Activated CD4-positive, alpha-beta T cell treated with anti-CD3 and anti-CD28 coated beads, Interleukin-2, amount 50 U/mL, for 1 hour (primary cell): ENCODE data around the gene RBAK.
"Not testable (repeated sequence)": the region's sequence is repeated elsewhere in the genome, so short reads cannot be mapped to it uniquely, and the experiment has no call there.

Source experiments
- DNase-seq: peaks from one replicate; pipeline ENCODE4 v3.0.0-alpha.2; 2020

RBAK gene

GRCh38 chr7:5045558-5046396 lies at the start of gene RBAK:
RBAK (plus strand) TSS chr7:5045860; CDS start chr7:5048077, 2,217 bp downstream.
- peak; percentile 85 for DNase-seq

- DNase-seq: no peak
Observed at GRCh38 chr7:4996696-4997222, 48.9 kb upstream of the RBAK start.

GRCh38 chr7:4998244-4998643 lies 47.4 kb upstream of the RBAK start:
- DNase-seq: no peak

DNA sequence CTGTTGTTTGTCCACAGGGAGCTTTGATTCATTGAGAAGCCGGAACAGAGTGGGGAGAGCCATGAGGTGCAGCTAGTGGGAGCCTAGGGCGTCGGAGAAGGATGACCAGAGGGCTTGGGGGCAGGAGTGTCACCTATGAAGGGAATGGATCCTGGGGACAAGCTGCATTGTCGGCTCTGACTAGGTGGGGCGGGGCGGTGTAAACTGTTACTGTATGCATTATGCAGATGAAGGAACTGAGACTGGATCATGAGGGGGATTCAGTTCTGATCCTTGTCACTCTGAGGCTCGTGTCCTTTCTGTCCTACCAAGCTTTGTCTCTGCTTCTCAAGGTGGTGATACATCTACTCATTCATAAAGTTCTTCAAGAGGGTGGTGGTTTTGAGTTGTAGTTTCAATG lies 46.8 kb upstream of the RBAK start:
- DNase-seq: no peak

DNA sequence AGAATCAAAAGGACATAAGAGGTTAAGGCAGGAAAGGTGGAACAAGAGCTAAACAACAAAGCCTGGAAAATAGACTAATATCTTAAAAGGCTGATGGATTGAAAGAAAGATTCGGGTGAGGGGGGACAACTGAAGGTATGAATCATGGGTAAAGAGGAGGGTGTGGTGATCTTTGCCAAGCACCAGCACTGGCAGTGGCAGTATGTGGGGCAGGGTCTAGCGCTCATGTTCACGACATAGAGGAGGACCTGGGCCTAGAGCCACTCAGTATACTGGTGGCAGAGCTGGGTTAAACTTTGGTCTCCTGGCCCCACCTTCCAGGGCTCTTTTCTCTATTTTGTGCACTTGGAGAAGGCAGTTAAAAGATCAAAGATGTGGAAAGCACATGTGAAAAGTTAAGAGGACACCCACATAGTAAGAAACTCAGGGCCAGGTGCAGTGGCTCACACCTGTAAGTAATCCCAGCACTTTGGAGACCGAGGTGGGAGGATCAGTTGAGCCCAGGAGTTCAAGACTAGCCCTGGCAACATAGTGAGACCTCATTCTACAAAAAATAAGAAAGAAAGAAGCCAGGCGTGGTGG lies 46.2 kb upstream of the RBAK start:
- no peak for DNase-seq

- DNase-seq: no peak
Observed at GRCh38 chr7:5001003-5001402, 44.7 kb upstream of the RBAK start.

DNA sequence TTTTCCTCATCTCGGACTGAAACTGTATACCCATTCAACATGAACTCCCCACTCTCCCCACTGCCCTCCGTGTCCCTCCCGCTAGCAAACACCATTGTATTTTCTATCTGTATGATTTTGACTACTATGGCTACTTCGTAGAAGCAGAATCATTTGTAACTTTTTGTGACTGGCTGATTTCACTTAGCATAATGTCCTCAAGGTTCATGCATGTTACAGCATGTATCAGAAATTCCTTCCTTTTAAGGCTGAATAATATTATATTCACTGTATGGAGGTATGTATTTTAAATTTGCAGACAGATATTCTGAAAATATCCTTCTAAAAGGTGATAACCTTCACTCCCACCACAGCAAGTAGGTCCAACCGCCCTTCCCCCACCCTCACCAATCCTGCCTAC lies 43.7 kb upstream of the RBAK start:
- no peak for DNase-seq

- DNase-seq: no peak
Observed at GRCh38 chr7:5005066-5005465, 40.6 kb upstream of the RBAK start.

DNA sequence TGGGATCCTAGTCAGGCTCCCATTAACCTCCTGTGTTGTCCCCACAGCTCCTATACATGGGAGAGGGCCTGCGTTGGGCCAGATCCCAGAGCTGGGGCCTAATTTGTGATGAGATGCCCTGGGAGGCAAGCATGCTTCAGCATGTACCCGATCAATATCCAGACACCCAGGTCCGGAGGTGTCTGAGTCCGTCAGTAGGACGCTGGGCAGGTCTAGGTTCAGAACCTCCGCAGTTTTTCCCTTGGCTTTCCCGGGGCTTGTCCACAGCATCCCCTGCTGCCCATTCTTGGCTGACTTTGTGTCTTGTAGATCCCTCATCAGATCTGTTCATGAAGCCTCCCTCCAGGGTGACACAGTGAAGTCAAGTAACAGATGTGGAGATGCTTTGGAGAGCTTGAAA lies 32.7 kb upstream of the RBAK start:
- no peak for DNase-seq

- not testable (repeated sequence) for DNase-seq
Observed at GRCh38 chr7:5015936-5016335, 29.7 kb upstream of the RBAK start.

- DNase-seq: not testable (repeated sequence)
Observed at GRCh38 chr7:5017626-5018025, 28.0 kb upstream of the RBAK start.

GRCh38 chr7:5020098-5020497 lies 25.6 kb upstream of the RBAK start:
- DNase-seq: no peak

DNA sequence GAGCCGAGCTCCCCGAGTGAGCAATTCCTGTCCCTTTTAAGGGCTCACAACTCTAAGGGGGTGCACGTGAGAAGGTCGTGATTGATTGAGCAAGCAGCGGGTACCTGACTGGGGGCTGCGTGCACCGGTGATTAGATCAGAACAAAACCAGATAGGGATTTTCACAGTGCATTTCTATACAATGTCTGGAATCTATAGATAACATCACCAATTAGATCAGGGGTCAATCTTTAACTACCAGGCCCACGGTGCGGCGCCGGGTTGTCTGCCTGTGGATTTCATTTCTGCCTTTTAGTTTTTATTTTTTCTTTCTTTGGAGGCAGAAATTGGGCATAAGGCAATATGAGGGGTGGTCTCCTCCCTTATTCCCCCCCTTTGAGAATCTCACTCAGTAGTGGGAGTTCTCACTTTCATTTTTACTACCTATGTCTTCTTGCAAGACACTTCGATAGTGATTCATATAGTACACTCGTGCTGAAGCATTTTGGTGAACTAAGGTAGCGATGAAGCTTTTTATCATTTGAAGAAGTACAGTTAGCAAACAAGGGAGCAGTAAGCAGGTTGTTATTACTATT lies 24.6 kb upstream of the RBAK start:
- not testable (repeated sequence) for DNase-seq

DNA sequence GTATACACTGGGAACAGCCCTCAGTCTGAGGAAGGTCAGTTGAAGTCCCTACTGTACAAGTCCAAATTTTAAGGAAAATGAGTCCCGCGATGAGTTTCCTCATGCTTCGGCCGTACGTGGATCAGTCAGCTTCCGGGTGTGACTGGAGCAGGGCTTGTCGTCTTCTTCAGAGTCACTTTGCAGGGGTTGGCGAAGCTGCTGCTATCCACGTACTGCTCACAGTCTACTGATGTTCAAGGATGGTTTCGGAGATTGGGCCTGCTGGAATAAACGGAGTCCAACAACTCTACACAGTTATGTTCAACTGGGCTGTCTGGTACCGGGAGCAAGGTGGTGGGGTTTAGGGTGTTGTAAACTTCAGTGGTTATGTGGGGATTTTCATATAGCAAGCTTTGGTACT lies 22.0 kb upstream of the RBAK start:
- DNase-seq: not testable (repeated sequence)

DNA sequence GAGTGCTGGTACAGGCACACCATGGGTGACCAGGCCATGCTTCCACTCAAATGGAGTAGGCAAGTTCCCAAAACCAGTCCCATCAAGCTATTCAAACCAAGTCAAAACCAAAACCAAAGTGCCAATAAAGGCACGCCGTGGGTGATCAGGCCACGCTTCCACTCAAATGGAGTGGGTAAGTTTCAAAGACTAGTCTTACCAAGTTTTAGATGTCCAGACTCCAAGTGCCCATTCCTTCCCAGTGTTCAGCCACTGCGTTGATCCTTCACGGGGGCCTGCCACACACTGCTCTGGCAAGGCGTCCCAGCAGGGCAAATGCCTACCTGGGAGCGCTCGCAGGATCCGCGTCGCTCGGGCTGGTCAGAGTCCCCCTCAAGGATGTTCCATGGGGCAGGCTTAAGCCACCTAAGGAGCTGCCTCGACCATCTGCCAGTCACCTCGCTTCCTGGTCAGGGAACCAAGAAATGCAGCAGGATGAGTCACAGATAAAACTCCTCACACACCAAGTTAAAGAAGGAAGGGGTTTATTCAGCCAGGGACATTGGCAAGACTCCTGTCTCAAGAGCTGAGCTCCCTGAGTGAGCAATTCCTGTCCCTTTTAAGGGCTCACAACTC lies 17.8 kb upstream of the RBAK start:
- not testable (repeated sequence) for DNase-seq

DNA sequence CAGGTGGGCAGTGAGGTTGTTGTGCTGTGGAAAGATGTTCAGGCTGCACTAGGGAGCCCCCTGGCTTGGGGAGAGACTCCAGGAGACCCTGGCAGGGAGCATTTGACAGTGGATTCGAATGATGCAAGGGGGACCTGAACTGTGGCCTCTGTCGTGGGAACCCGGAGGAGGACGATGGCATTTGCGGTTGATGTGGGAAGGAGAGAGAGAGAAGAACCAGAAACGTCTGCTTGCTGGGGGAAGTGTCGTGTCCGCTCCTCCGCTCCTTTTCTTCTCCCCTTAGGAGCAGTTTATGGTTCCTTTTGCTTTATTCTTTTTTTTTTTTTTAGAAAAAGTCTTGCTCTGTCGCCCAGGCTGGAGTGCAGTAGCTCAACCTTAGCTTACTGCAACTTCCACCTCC lies 12.5 kb upstream of the RBAK start:
- not testable (repeated sequence) for DNase-seq

GRCh38 chr7:5035276-5035675 lies 10.4 kb upstream of the RBAK start:
- no peak for DNase-seq

- no peak for DNase-seq
Observed at GRCh38 chr7:5036446-5036845, 9.2 kb upstream of the RBAK start.

DNA sequence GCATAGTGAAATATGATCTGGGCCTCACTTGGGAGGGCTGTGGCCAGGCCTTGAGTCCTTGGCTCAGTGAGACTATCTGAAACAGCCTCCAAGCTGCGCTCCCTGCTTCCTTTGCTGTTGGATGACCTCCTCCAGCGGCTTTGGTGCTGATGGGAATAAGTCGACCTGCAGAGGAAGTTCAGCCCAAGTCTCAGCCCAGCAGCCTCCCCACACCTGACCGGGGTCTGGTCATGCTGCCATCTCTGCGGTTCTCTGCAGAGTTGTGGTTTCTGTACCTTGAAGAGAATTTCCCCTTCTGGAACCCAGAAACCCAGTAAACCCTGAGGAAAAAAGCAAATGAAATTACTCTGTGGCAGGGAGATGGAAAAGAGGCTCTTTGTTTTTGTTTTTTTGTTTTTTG lies 4.6 kb upstream of the RBAK start:
- no peak for DNase-seq

GRCh38 chr7:5043661-5044060 lies 2.0 kb upstream of the RBAK start:
- no peak for DNase-seq

DNA sequence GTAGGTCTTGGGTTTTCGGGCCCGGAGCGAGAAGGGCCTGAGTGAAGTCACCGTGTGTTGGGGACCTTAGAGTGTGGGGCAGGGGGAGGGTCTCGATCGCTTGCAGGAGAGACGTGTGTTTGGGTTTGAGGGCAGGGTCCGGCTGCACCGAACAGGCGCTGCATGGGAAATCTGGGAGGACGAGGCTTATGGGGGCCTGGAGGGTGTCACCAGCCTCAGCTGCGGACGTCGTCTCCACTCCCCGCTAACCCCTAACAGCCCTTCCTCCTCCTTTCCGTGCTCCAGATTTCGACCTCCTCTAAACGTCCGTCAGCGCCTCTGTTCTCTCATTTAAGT lies 705 bp downstream of the RBAK start:
- DNase-seq: not testable (repeated sequence)

GRCh38 chr7:5047127-5047526 lies 1.5 kb downstream of the RBAK start:
- DNase-seq: not testable (repeated sequence)

DNA sequence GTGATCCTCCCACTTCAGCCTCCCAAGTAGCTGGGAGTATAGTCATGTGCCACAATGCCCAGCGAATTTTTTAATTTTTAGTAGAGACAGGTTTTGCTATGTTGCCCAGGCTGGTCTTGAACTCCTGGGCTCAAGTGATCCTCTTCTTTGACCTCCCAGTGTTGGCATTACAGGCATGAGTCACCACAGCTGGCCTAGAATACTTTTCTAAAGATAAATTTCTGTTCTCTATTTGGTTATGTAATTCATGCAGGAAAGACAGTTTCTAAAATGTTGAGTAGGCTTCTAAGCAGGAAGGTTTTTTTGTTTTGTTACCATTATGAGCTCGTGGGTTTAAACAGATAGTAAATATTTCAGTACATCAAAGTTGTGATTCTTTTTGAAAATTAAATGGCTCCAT lies 5.0 kb downstream of the RBAK start:
- no peak for DNase-seq

DNA sequence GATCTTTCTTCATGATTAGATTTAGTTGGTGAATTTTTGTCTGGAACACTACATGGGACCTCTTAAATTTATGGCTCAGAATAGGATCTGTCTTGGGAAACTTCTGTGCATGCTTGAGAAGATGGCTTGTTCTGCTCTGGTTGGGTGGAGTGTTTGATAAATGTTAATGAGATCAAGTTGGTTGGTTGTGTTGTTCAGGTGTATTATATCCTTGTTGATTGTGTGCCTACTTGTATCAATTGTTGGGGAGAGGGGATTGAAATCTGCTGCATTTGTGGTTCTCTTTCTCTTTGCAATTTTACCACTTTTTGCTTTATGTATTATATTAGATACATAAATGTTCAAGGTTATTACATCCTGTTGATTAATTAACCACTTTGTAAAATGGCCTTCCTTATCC lies 6.1 kb downstream of the RBAK start:
- not testable (repeated sequence) for DNase-seq
